K562 (cell line): Measurements from ENCODE around the gene GRIK3. TPM values are rescaled to one million over a fixed set of nuclear protein-coding genes. Genes with fewer than 3 reads are reported as not detected.

Experiments
- ATAC-seq: fragments of 200-7000 bp; cut with Tn5 transposase; 3 replicates; pipeline ENCODE4 v1.9.1; 2020; ENCODE audit warnings: moderate library complexity
- BruUV-seq: library from RNA; stranded (reverse); fragments of 400-500 nt; replicated peaks from 2 replicates; lab custom pipeline; 2021; lab: Mats Ljungman, UMichigan
- CTCF ChIA-PET: fragments of 300-600 bp; formaldehyde crosslinking; extraction: SDS; loops from one replicate; lab custom pipeline; 2021; ENCODE audit warnings: low intra/inter-chr PET ratio; lab: Yijun Ruan, JAX
- POLR2A ChIA-PET: fragments of 300-600, 350-650 bp; sonication (Branson Sonifier 250); formaldehyde crosslinking; extraction: SDS; loops from one replicate; lab custom pipeline; 2021; ENCODE audit warnings: antibody characterized with exemption, inconsistent platforms; lab: Yijun Ruan, JAX
- DNase-seq, 4 experiments: peaks; one replicate each; pipeline versions ENCODE4 v3.0.0 to v3.0.0-alpha.2; 2011 to 2018; ENCODE audit warnings: low spot score in 3 of 4, mixed read lengths in 3 of 4; ENCODE audit errors: extremely low read depth in 1 of 4
- FAIRE-seq: peaks from 2 replicates; lab custom pipeline; 2011; peaks lifted over from hg19 to GRCh38; lab: Jason Lieb, UNC
- H2AFZ ChIP-seq: 2 replicates; pipeline ENCODE4 v1.6.0; 2011; ENCODE audit warnings: low read depth, low read length, control low read depth, inconsistent platforms
- H3K27ac ChIP-seq: fragments of 200-600 bp; 3 replicates; pipeline ENCODE4 v1.8.0; 2011; ENCODE audit warnings: low read depth, mild to moderate bottlenecking, control low read depth, inconsistent platforms, low read length, moderate library complexity, mixed read lengths; ENCODE audit errors: extremely low read depth
- H3K27me3 ChIP-seq, 2 experiments: fragments of 300-600 bp in 1 of 2; 2 replicates in 1 of 2; 3 replicates in 1 of 2; pipeline versions ENCODE4 v1.6.0 to v1.8.0; 2011; ENCODE audit warnings: inconsistent platforms in 2 of 2, low read length in 2 of 2, mild to moderate bottlenecking in 1 of 2, mixed read lengths in 1 of 2, moderate library complexity in 1 of 2; ENCODE audit not compliant: control insufficient read depth in 2 of 2, insufficient read depth in 2 of 2
- H3K36me3 ChIP-seq: fragments of 300-600 bp; 3 replicates; pipeline ENCODE4 v1.8.0; 2011; ENCODE audit warnings: mild to moderate bottlenecking, low read length, inconsistent platforms; ENCODE audit not compliant: control insufficient read depth, insufficient read depth
- H3K4me1 ChIP-seq, 2 experiments: fragments of 200-600 bp in 1 of 2; replicated peaks in 1 of 2; 2 replicates in 1 of 2; 3 replicates in 1 of 2; pipeline versions ENCODE4 v1.5.1 to v1.8.0; 2011; ENCODE audit warnings: inconsistent platforms in 2 of 2, low read length in 2 of 2, mild to moderate bottlenecking in 1 of 2, mixed read lengths in 1 of 2, moderate library complexity in 1 of 2; ENCODE audit not compliant: control insufficient read depth in 2 of 2, insufficient read depth in 2 of 2
- H3K4me2 ChIP-seq: 2 replicates; pipeline ENCODE4 v1.6.1; 2011; ENCODE audit warnings: low read length, control low read depth, inconsistent platforms, mixed read lengths; ENCODE audit not compliant: insufficient read depth
- H3K4me3 ChIP-seq: fragments of 200-600 bp; sonication (generic), shearing (Covaris generic); 2 replicates; pipeline ENCODE4 v1.5.1; 2016; ENCODE audit warnings: control low read depth, inconsistent platforms
- H3K79me2 ChIP-seq: fragments of 200-600 bp; 3 replicates; pipeline ENCODE4 v1.8.0; 2011; ENCODE audit warnings: low read length, inconsistent platforms; ENCODE audit not compliant: control insufficient read depth, insufficient read depth
- H3K9ac ChIP-seq, 2 experiments: 2 replicates each; pipeline versions ENCODE4 v1.6.0 to v1.6.1; 2011; ENCODE audit warnings: low read depth in 2 of 2, low read length in 2 of 2, control low read depth in 1 of 2, inconsistent platforms in 1 of 2, mild to moderate bottlenecking in 1 of 2, mixed read lengths in 1 of 2; ENCODE audit not compliant: insufficient read depth in 1 of 2
- H3K9me1 ChIP-seq: one replicate; pipeline ENCODE4 v1.6.0; 2011; ENCODE audit warnings: inconsistent platforms, mild to moderate bottlenecking, low read length, moderate library complexity; ENCODE audit not compliant: control insufficient read depth, insufficient read depth
- H3K9me3 ChIP-seq: replicated peaks from 2 replicates; pipeline ENCODE4 v1.5.1; 2011; ENCODE audit warnings: low read depth, low read length, inconsistent platforms; ENCODE audit not compliant: control insufficient read depth, insufficient read depth
- H4K20me1 ChIP-seq: replicated peaks from 2 replicates; pipeline ENCODE4 v1.6.1; 2011; ENCODE audit warnings: low read length, inconsistent platforms, mixed read lengths; ENCODE audit not compliant: control insufficient read depth, insufficient read depth
- HDAC3 ChIP-seq: fragments of 450-650 bp; IDR thresholded peaks from 2 replicates; pipeline ENCODE4 v1.6.1; 2018; ENCODE audit warnings: borderline replicate concordance, mild to moderate bottlenecking, moderate library complexity; ENCODE audit not compliant: partially characterized antibody
- MEF2D ChIP-seq: conservative IDR thresholded peaks from 2 replicates; pipeline ENCODE4 v1.6.1; 2016; ENCODE audit warnings: low read depth, missing genetic modification characterization, missing compliant biosample characterization
- PHB ChIP-seq: fragments of 250-450 bp; sonication (Bioruptor Pico); IDR thresholded peaks from 2 replicates; pipeline ENCODE4 v1.5.0; 2021
- U2AF2 ChIP-seq: fragments of 200-400 bp; formaldehyde crosslinking; optimal IDR thresholded peaks from 2 replicates; pipeline ENCODE3; 2017; ENCODE audit warnings: low read depth, mild to moderate bottlenecking, low read length
- ZNF41 ChIP-seq: fragments of 250-450 bp; sonication (Bioruptor Pico); conservative IDR thresholded peaks from 2 replicates; pipeline ENCODE4 v1.4.0; 2020; ENCODE audit warnings: mild to moderate bottlenecking
- ZNF586 ChIP-seq: fragments of 450-650 bp; formaldehyde crosslinking; conservative IDR thresholded peaks from 2 replicates; pipeline ENCODE4 v1.4.0; 2020; ENCODE audit warnings: mild to moderate bottlenecking, moderate library complexity
- ZSCAN32 ChIP-seq: fragments of 450-650 bp; formaldehyde crosslinking; IDR thresholded peaks from 2 replicates; pipeline ENCODE4 v1.4.0; 2020; ENCODE audit warnings: mild to moderate bottlenecking, moderate library complexity
- WGBS: fragments of 100-300 bp; shearing (Covaris generic); methylation state at CpG from one replicate; pipeline ENCODE4 v1.1.6; 2016; ENCODE audit warnings: low coverage, mixed read lengths; ENCODE audit not compliant: insufficient coverage; ENCODE audit errors: missing lambda C conversion rate; 5-methylcytosine and 5-hydroxymethylcytosine counted together
- in situ Hi-C: fragments of 300-500 bp; cut with MboI; formaldehyde crosslinking; loops from 4 replicates; pipeline ENCODE4 v1.15.0; 2018; ENCODE audit warnings: inconsistent platforms, mixed read lengths
- intact Hi-C: fragments of 100-400 bp; cut with micrococcal nuclease; formaldehyde crosslinking; loops from 2 replicates; pipeline ENCODE4 v1.14.2; 2022
- polyA plus RNA-seq, 8 experiments: library from polyadenylated mRNA; depleted of rRNA in 4 of 8; stranded (reverse) in 5 of 8; unstranded in 3 of 8; fragments of >200 nt; fragmentation: Nextera tagmentation in 2 of 8; fragmentation: Illumina TruSeq in 1 of 8; extraction: Ambion mirVana in 2 of 8; extraction: Trizol in 1 of 8; gene quantifications; 2 replicates each; pipeline versions ENCODE4 v1.2.1 to v1.2.3, GENCODE V29; 2011 to 2014; ENCODE audit warnings: inconsistent platforms in 1 of 8, missing spikeins in 1 of 8
- total RNA-seq, 7 experiments: library from RNA; depleted of rRNA in 6 of 7; stranded (reverse); fragments of >200 nt in 6 of 7; fragmentation: Illumina TruSeq in 2 of 7; extraction: Trizol in 2 of 7; gene quantifications; 2 replicates each; pipeline versions ENCODE4 v1.2.1 to v1.2.3, GENCODE V29; 2011 to 2021; ENCODE audit warnings: low replicate concordance in 1 of 7
- TF ChIP-seq, protein P1 (sequence below): IDR thresholded peaks from 2 replicates; pipeline ENCODE4 v1.6.1; 2016; ENCODE audit warnings: missing genetic modification characterization, missing compliant biosample characterization
- TF ChIP-seq, protein P2 (sequence below): fragments of 450-650 bp; IDR thresholded peaks from 2 replicates; pipeline ENCODE4 v1.6.1; 2017; ENCODE audit warnings: antibody characterized with exemption
- TF ChIP-seq, protein P3 (sequence below): fragments of 450-650 bp; IDR thresholded peaks from 2 replicates; pipeline ENCODE4 v1.6.1; 2018; ENCODE audit warnings: mild to moderate bottlenecking, low read depth; ENCODE audit not compliant: partially characterized antibody

Gene GRIK3
- total and polyA plus RNA-seq, 9 of the 15 experiments (the other 6 are each of a cell fraction or from before 2014, with no cell fraction given), result not detected

DNA sequence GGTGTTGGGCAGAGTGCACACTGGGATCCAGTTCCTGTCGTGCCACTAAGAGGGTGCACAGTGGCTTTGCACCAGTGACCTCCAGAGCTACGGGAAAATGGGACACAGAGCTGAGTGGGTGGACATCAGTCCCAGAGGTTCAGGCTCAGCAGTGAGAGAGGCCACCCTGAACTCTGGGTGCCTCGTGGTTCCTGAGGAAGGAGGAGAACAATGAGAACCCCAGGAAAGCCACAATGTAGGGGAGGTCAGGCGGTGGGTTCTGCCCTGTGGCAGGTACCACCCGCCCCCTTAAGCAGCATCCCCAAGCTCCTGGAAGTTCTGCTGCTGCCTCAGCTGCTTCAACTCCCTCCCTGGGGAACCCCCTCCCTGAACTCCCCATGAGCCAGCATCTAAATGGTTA lies 112.2 kb downstream of the GRIK3 start:
- POLR2A ChIA-PET, result interaction anchor here (0.7 to 1.0 kb wide), 2 partner anchors 71 to 80 kb away, joined by 3 read pairs; no protein-coding TSS in a partner anchor
- no peak for FAIRE-seq
- CTCF ChIA-PET, result no interaction called here

DNA sequence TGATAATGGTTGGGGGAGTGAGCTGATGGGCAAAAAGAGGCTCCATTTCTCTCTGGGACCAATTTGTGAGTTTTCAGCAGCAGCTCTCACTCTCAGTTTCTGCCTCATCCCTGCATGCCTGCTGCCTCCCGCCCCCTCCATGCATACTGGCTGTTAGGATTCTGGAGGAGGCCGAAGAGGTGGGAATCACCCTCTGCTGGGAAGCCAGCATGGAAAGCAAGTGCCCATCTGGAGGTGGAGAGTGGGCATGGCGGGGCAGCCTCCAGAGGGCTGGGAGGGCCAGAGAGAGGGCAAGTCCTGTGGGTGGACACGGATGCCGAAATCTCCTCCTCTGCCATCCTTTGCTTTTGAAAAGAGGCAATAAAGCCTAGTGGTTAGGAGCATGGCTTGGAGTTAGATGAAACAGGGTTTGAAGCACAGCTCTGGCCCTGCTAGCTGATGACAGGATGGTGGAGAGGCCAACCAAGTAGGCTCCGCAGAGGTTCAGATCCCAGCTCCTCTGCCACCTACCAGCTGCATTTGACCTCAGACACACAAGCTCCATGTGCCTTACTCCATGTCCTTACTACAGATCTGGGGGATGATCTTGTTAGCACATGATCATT lies 113.4 kb downstream of the GRIK3 start:
- Histone ChIP-seq H3K4me3 (no peak overlapping the region), H3K27ac (no peak overlapping the region), H3K36me3 (no peaks in the 10 kb centered on the region), H3K9me1 (no peaks in the 10 kb centered on the region), H3K4me2 (no peak overlapping the region), H3K27me3 (no peaks in the 10 kb centered on the region), H4K20me1 (peaks cover 21% of the 10 kb centered on the region), H3K9me3 (no peaks in the 10 kb centered on the region), H3K9ac (no peak overlapping the region; a peak in 1 of 4 replicates), H3K4me1 (no peaks in the 10 kb centered on the region), H2AFZ (no peak overlapping the region), H3K79me2 (no peaks in the 10 kb centered on the region)
- ATAC-seq (no peak), DNase-seq (no peak), FAIRE-seq (no peak)
- ChIA-PET CTCF (no interaction called here), POLR2A (interaction anchor here (0.6 to 0.7 kb wide), 2 partner anchors 10 to 60 kb away, joined by 3 read pairs; no protein-coding TSS in a partner anchor)
- in situ Hi-C loops (no loop called here), intact Hi-C loops (no loop called here)
- BruUV-seq, result no TSS peak
- WGBS, result 0% methylated on average over 6 of the region's 6 CpGs
- TF ChIP-seq ZNF586 (CRISPR knock-in tag), result no peak
- TF ChIP-seq MEF2D, result no peak
- no peak for TF ChIP-seq U2AF2
- TF ChIP-seq, protein P1, sequence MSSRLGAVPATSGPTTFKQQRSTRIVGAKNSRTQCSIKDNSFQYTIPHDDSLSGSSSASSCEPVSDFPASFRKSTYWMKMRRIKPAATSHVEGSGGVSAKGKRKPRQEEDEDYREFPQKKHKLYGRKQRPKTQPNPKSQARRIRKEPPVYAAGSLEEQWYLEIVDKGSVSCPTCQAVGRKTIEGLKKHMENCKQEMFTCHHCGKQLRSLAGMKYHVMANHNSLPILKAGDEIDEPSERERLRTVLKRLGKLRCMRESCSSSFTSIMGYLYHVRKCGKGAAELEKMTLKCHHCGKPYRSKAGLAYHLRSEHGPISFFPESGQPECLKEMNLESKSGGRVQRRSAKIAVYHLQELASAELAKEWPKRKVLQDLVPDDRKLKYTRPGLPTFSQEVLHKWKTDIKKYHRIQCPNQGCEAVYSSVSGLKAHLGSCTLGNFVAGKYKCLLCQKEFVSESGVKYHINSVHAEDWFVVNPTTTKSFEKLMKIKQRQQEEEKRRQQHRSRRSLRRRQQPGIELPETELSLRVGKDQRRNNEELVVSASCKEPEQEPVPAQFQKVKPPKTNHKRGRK (tag), result no peak
- TF ChIP-seq, protein P2, sequence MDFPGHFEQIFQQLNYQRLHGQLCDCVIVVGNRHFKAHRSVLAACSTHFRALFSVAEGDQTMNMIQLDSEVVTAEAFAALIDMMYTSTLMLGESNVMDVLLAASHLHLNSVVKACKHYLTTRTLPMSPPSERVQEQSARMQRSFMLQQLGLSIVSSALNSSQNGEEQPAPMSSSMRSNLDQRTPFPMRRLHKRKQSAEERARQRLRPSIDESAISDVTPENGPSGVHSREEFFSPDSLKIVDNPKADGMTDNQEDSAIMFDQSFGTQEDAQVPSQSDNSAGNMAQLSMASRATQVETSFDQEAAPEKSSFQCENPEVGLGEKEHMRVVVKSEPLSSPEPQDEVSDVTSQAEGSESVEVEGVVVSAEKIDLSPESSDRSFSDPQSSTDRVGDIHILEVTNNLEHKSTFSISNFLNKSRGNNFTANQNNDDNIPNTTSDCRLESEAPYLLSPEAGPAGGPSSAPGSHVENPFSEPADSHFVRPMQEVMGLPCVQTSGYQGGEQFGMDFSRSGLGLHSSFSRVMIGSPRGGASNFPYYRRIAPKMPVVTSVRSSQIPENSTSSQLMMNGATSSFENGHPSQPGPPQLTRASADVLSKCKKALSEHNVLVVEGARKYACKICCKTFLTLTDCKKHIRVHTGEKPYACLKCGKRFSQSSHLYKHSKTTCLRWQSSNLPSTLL, result no peak
- TF ChIP-seq ZNF41 (CRISPR knock-in tag), result no peak
- TF ChIP-seq ZSCAN32 (CRISPR knock-in tag), result no peak
- no peak for TF ChIP-seq HDAC3

More for the DNA sequence above, 112.2 kb downstream of the GRIK3 start:
- 0% methylated on average over 5 of the region's 5 CpGs for WGBS
- DNase-seq (no peak), ATAC-seq (no peak)
- Histone ChIP-seq H3K9ac (no peak overlapping the region), H3K4me1 (no peaks in the 10 kb centered on the region), H3K9me1 (no peaks in the 10 kb centered on the region), H3K4me3 (no peak overlapping the region), H3K4me2 (no peak overlapping the region), H3K36me3 (no peaks in the 10 kb centered on the region), H3K27ac (no peak overlapping the region), H4K20me1 (peaks cover 21% of the 10 kb centered on the region), H3K27me3 (no peaks in the 10 kb centered on the region), H2AFZ (no peak overlapping the region), H3K9me3 (no peaks in the 10 kb centered on the region), H3K79me2 (no peaks in the 10 kb centered on the region)
- TF ChIP-seq, protein P3, sequence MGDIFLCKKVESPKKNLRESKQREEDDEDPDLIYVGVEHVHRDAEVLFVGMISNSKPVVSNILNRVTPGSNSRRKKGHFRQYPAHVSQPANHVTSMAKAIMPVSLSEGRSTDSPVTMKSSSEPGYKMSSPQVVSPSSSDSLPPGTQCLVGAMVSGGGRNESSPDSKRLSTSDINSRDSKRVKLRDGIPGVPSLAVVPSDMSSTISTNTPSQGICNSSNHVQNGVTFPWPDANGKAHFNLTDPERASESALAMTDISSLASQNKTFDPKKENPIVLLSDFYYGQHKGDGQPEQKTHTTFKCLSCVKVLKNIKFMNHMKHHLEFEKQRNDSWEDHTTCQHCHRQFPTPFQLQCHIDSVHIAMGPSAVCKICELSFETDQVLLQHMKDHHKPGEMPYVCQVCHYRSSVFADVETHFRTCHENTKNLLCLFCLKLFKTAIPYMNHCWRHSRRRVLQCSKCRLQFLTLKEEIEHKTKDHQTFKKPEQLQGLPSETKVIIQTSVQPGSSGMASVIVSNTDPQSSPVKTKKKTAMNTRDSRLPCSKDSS, result no peak
- no peak for TF ChIP-seq PHB (CRISPR knock-in tag)
- BruUV-seq, result no TSS peak
- in situ Hi-C loops, result no loop called here
- intact Hi-C loops, result no loop called here
